Left lung (tissue), 10 donors: Measurements from ENCODE around the gene DYNLT2. TPM values are rescaled to one million over a fixed set of nuclear protein-coding genes. Genes with fewer than 3 reads are reported as not detected.
A peak's percentile ranks its signal among the peaks of the same experiment; 100 is the strongest.

Experiments
- ATAC-seq: fragments of 200-7000 bp; cut with Tn5 transposase; one replicate; pipeline ENCODE4 v1.9.1; 2020; ENCODE audit warnings: moderate library complexity
- DNase-seq, 4 donors: peaks; one replicate each; pipeline ENCODE4 v3.0.0-alpha.2; 2013 to 2020
- H3K27ac ChIP-seq, 2 donors: fragments of 200-600 bp; sonication (generic) in 1 of 2; one replicate each; pipeline versions ENCODE4 v1.5.0 to v1.8.0; 2020 to 2021
- H3K27me3 ChIP-seq, 2 donors: fragments of 200-600 bp; sonication (generic) in 1 of 2; one replicate each; pipeline versions ENCODE4 v1.5.0 to v1.8.0; 2020 to 2021
- H3K36me3 ChIP-seq, 2 donors: fragments of 200-600 bp; sonication (generic) in 1 of 2; one replicate each; pipeline versions ENCODE4 v1.5.0 to v1.8.0; 2020 to 2021
- H3K4me1 ChIP-seq, 2 donors: fragments of 200-600 bp; one replicate each; pipeline ENCODE4 v1.8.0; 2021
- H3K4me3 ChIP-seq, 2 donors: fragments of 200-600 bp; sonication (generic) in 1 of 2; one replicate each; pipeline versions ENCODE4 v1.5.0 to v1.8.0; 2020 to 2021; ENCODE audit warnings: mild to moderate bottlenecking in 1 of 2
- H3K9me3 ChIP-seq, 2 donors: fragments of 200-600 bp; sonication (generic) in 1 of 2; one replicate each; pipeline versions ENCODE4 v1.5.0 to v1.8.0; 2020 to 2021
- CTCF ChIP-seq, 2 donors: fragments of 200-600 bp; sonication (generic) in 1 of 2; IDR thresholded peaks; one replicate each; pipeline versions ENCODE4 v1.5.0 to v1.8.0; 2021; ENCODE audit warnings: antibody characterized with exemption in 2 of 2
- intact Hi-C, 2 donors: fragments of 100-400 bp; cut with DNase I; formaldehyde crosslinking; loops; one replicate each; pipeline versions ENCODE4 v1.11.2 to v1.14.2; 2022
- polyA plus RNA-seq, 6 donors: library from polyadenylated mRNA; unstranded; fragments of 120-200 nt; gene quantifications; one replicate each; pipeline ENCODE4 v1.2.1, GENCODE V29; 2013; ENCODE audit not compliant: insufficient read length in 6 of 6
- total RNA-seq, 2 donors: library from RNA; stranded (reverse); fragmentation: NEBNext Ultra II Directional; extraction: Animal tissue kit (Norgen Biotek cat#: 25700); gene quantifications; one replicate each; pipeline ENCODE4 v1.2.1, GENCODE V29; 2021
- donor health status: DM: no; HTN: yes; CAD: no.
- donor health status: DM: no; HTN: no; CAD: no.

The DYNLT2 gene
- total and polyA plus RNA-seq, 8 donors = 1.4 to 10.6 (median 6.1) TPM

DNA sequence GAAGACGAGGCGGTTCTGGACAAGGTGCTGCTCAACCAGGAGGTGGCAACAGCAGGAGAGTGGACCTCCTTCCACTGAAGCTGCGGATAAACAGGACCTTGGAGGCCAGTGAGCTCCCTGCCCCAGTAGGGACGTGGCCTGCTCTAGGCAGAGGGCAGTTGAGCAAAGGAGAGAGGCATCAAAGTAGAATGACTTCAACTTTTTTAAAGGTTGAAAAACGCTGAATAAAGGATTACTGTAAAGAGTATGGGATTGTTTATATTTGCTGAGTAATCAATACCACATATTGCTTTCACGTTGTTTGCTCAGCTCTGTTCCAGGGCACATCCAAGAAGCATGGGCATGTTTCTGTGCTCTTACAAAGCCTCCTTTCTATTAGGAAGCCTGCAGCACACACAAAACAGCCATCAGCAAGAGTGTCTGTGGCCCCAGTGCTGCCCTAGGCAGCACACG is 48.1 kb upstream of the DYNLT2 start:
- intact Hi-C loops = no loop called here
- no peak for TF ChIP-seq CTCF (IDR thresholded peaks at IDR 0.05)
- H3K9me3 ChIP-seq = no peaks in the 10 kb centered on the region
- H3K27me3 ChIP-seq = peaks cover 0 to 8% of the 10 kb centered on the region in 2 donors
- no peak for DNase-seq
- H3K27ac ChIP-seq = no peak overlapping the region
- no peak overlapping the region for H3K4me3 ChIP-seq
- no peak for ATAC-seq
- no peaks in the 10 kb centered on the region for H3K36me3 ChIP-seq
- H3K4me1 ChIP-seq = peaks cover 3 to 18% of the 10 kb centered on the region in 2 donors

DNA sequence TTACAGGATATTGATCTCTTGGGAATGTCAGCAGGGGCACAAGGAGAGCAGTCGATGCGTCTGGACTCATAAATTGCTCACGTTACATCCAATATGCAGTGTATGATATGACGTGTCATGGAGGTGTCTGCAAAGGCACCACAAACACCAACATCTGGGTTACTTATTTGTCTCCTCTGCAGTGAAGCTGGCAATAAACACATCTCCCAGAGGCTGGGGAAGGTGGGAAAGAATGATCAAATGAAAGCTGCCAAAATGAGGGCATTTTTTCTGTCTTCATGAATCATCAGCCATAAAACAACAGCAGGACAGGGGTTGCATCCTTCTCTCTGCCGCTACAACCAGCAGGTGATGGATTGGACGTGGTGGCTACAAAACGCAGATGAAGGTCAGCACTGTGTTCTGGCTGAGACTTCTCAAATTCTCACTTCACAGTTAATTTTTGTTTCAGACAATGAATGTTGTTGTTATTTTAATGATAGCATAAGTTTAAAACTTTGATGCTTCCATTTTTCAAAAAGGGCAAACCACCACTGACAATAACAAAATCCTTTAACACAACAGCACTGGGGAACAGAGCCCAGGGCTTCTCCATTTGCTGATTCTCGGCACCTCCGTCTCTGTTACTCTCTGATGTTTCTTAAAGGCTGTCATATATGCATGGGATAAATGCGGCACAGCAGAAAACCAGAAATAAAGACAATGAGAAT is 47.5 kb upstream of the DYNLT2 start:
- H3K9me3 ChIP-seq = no peaks in the 10 kb centered on the region
- peaks cover 3 to 18% of the 10 kb centered on the region in 2 donors for H3K4me1 ChIP-seq
- TF ChIP-seq CTCF (IDR thresholded peaks at IDR 0.05) = no peak
- H3K27me3 ChIP-seq = peaks cover 0 to 2% of the 10 kb centered on the region in 2 donors
- no peak overlapping the region for H3K27ac ChIP-seq
- no peak overlapping the region for H3K4me3 ChIP-seq
- no peak for DNase-seq
- H3K36me3 ChIP-seq = no peaks in the 10 kb centered on the region
- intact Hi-C loops = no loop called here
- no peak for ATAC-seq

DNA sequence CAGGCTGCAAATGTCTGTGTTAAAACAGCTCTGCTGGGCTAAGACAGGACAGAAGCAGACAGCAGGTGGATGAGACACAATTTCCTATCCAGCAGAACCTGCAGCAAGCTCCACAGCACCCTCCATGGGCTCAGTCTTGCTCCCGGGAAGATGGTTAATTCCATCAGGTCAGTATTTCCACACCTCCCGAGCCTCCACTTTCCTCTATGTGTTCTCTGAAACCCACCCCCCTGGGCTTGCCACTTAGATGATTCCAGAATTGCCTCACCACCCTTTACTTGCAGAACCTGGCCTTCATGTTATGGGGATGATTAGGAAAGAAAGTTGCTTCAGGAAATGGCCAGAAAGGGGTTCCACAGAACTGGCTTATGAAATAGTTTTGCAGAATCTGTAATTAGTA is 43.8 kb upstream of the DYNLT2 start:
- no peak for DNase-seq
- H3K4me1 ChIP-seq = peaks cover 0 to 13% of the 10 kb centered on the region in 2 donors
- no peak for TF ChIP-seq CTCF (IDR thresholded peaks at IDR 0.05)
- ATAC-seq = no peak
- H3K36me3 ChIP-seq = no peaks in the 10 kb centered on the region
- peaks cover 0 to 7% of the 10 kb centered on the region in 2 donors for H3K27me3 ChIP-seq
- no peak overlapping the region for H3K27ac ChIP-seq
- H3K4me3 ChIP-seq = no peak overlapping the region
- intact Hi-C loops = no loop called here
- no peaks in the 10 kb centered on the region for H3K9me3 ChIP-seq

- Histone ChIP-seq H3K36me3 (no peaks in the 10 kb centered on the region), H3K27ac (no peak overlapping the region), H3K4me1 (peaks cover 3 to 15% of the 10 kb centered on the region in 2 donors), H3K4me3 (no peak overlapping the region), H3K9me3 (no peaks in the 10 kb centered on the region), H3K27me3 (peaks cover 0 to 15% of the 10 kb centered on the region in 2 donors)
- intact Hi-C loops = no loop called here
- DNase-seq (peak in 1 of 4 donors; percentile 62), ATAC-seq (no peak)
- no peak for TF ChIP-seq CTCF (IDR thresholded peaks at IDR 0.05)
Observed at GRCh38 chr6:169794317-169795055, 43.1 kb upstream of the DYNLT2 start.

DNA sequence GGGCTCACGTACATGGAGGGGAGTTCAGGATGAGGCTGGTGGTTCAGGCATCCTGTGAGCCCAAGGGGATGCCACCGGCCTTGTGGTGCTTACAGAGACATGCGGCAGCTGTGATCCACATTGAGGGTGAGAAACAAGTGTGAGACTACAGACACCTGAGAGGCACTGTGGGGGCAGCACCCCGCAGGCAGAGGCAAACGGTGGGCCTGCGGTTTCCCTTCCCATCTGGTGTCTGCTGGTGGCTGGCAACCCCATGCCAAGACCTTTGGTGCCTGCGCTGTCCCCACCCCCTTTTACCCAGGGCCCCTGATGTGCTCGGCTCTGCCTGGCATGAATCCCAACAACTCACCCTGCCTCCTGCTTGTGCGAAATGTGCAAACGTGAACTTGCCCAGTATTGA is 42.0 kb upstream of the DYNLT2 start:
- no peak overlapping the region for H3K4me3 ChIP-seq
- no peak overlapping the region for H3K27ac ChIP-seq
- no peaks in the 10 kb centered on the region for H3K9me3 ChIP-seq
- no peaks in the 10 kb centered on the region for H3K36me3 ChIP-seq
- intact Hi-C loops = no loop called here
- peaks cover 3 to 17% of the 10 kb centered on the region in 2 donors for H3K4me1 ChIP-seq
- peaks cover 0 to 23% of the 10 kb centered on the region in 2 donors for H3K27me3 ChIP-seq
- peak in 1 of 4 donors; percentile 67 for DNase-seq
- TF ChIP-seq CTCF (IDR thresholded peaks at IDR 0.05) = no peak
- no peak for ATAC-seq
